Stimulated activated CD4-positive, alpha-beta T cell treated with anti-CD3 and anti-CD28 coated beads, TNF-alpha, amount 100 ng/mL, for 1 hour (primary cell): ENCODE results near the gene PRC1.
A peak's percentile ranks its signal among the peaks of the same experiment; 100 is the strongest.

Experiments used
- DNase-seq, 3 donors: peaks; one replicate each; pipeline ENCODE4 v3.0.0-alpha.2; 2020; ENCODE audit warnings: low read depth in 3 of 3, low spot score in 1 of 3

The PRC1 gene

DNA sequence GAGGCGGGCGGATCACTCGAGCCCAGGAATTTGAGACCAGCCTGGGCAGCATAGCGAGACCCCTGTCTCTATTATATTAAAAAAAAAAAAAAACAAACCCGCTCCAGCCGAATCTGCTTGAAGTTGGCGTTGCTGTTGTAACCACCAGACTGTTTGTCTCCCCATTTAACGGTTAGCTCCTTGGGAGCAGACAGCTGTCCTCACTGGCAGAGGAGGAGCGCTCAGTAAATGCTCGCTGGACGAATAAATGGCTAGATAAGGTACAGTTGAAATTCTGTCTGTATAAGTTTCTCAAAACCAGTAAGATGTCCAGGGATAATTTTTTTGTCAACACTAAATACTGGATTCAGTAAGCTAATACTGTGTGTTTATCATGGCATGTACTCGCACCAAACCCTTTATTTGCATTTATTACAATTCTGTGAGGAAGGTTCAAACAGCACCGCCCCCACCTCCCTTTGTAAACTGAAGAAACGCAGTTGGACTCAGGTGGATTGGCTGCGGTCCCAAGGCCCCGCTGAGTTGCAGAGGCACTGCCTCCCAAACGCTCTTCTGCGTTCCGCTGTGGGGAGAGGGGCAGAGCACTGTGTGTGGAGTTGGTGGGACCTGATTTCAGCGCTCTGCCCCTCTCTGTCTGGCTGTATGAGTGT is 38.6 kb downstream of the PRC1 start:
- DNase-seq = no peak

DNA sequence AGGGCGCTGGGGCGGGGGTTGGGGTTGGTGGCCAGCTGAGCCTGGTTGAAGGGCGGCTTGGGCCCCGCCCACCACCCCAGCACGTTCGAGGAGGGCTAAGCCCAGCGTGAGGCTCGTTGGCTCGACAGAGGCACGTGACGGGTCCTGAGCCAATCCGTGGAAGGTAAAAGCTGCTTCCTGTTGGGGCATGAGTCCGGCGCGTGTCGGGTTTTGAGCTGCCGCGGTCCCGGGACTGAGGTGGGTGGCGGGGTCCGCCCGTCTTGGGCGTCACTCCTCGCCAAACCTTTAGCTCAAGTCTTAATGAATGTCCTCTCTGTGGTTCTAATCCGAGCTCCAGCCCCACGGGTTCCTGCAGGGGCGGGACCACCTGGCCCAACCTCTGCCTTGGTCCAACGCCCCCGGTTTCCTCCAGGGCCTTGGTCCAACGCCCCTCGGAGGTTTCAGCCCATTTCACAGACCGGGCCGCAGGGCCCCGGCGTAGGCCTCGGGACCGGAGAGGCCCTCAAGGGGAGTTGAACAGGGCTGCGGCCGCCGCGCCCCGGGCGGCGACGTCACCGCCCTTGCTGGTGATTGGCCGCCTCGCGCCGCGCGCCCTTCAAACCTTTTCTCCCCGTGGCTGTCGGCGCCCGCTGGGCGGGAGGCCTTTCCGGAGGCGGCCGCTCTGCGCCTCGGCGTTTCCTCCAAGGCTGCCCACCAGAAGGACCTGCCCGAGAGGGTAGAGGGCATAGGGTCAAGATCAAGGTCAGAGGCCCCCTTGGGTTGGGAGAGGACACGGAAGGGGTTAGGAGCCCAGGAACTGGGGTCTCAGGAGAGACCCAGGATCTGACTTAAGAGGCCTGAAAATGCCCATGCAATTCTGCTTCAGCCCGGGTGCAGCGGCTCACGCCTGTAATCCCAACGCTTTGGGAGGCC is 39.4 kb downstream of the PRC1 start, which contains the start of gene RCCD1:
TSS of gene RCCD1 (plus strand) at position 173 of the 912 bp plus-strand sequence. CDS start 1,851 bp downstream, outside the sequence.
- DNase-seq = peak; percentile 65 to 74 (median 69)

DNA sequence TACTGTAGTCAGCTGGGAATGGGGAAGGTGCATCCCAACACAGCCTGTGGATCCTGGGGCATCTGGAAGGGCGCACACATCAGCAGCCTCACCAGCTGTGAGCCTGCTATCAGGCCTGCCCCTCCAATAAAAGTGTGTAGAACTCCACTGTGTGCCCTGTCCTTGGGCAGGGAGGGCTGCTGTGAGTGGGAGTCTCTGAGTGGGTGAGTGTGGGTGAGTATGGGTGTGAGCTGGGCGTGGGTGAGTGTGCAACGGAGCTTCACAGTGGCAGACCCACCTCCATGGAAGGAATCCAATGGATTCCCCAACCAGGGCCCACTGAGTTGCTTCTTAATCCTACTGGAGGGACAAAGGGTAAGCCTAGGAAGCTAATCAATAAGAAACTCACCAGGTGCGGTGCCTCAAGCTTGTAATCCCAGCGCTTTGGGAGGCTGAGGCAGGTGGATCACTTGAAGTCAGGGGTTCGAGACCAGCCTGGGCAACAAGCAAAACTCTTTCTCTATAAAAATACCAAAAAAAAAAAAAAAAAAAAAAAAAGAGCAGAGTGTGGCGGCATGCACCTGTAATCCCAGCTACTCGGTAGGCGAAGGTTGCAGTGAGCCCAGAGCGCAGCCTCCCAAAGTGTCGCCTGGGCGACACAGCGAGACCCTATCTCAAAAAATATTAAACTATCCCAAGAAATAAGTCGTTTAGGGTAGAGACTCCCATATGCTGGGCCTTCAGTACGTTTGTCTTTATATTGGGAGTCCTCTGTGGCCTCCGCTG is 40.2 kb downstream of the PRC1 start:
- DNase-seq = no peak

DNA sequence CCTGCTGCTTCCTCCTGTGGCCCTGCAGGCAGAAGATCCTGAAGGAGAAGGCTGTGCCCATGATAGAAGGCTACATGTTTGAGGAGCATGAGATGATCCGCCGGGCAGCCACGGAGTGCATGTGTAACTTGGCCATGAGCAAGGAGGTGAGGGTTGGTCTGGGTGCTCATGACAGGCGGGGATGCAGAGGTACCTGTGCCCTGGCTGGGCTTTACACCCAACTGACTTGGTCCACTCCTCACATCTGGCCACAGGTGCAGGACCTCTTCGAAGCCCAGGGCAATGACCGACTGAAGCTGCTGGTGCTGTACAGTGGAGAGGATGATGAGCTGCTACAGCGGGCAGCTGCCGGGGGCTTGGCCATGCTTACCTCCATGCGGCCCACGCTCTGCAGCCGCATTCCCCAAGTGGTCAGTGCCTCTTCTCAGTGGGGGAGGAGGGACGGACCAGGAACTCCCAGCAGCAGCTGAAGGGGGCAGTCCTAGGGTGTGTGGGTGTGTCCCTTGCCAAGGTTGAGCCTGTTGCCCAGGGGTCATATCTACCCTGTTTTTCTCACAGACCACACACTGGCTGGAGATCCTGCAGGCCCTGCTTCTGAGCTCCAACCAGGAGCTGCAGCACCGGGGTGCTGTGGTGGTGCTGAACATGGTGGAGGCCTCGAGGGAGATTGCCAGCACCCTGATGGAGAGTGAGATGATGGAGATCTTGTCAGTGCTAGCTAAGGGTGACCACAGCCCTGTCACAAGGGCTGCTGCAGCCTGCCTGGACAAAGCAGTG is 41.2 kb downstream of the PRC1 start:
- no peak for DNase-seq

- no peak for DNase-seq
These were observed 43.7 kb downstream of the PRC1 start for GRCh38 chr15:90950676-90951075.

- DNase-seq = no peak
These were observed 44.2 kb downstream of the PRC1 start for GRCh38 chr15:90949979-90950675.

DNA sequence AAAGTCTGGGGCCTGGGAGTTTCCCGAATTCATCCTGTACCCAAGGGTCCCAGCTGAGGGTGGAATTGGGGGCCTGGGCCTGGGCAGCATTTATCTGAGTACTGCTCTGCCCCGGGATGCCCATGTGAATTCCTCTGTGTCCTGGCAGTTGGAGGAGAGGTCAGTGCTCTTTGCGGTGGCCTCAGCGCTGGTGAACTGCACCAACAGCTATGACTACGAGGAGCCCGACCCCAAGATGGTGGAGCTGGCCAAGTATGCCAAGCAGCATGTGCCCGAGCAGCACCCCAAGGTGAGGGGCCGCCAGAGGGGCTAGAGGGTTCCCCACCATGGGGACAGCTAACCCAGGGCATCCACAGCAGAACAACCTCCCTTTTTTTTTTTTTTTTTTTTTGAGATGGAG is 45.8 kb downstream of the PRC1 start:
- DNase-seq = no peak

GRCh38 chr15:90947577-90948357 is 46.6 kb downstream of the PRC1 start:
- DNase-seq = no peak

DNA sequence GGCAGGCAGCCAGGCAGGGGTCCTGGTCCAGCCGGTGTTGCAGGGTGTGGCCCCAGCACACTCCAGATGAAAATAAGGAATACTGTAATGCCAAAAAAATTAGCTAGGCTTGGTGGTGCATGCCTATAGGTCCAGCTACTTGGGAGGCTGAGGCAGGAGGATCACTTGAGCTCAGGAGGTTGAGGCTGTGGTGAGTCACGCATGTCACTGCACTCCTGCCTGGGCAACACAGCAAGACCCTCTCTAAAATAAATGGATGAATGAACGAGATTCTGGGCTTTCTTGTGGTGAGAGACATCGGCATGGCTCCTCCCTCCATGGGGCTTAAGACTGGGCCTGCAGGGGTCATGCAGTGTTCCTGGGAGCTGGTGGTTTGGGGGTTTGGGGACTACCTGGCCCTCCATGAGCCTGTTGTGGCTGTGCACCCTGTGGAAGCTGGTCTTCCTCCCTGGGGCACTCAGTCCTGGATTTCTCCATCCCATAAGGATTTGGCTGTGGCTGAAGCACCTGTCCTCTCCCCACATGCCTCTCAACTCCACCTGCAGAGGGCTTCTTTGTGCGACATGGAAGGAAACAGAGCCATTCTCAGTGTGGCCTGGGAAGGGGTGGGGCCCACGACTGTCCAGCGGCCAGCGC is 47.3 kb downstream of the PRC1 start:
- no peak for DNase-seq

- DNase-seq = no peak
These were observed 47.8 kb downstream of the PRC1 start for GRCh38 chr15:90946538-90946937.

- no peak for DNase-seq
These were observed 49.2 kb downstream of the PRC1 start for GRCh38 chr15:90945091-90945490.

DNA sequence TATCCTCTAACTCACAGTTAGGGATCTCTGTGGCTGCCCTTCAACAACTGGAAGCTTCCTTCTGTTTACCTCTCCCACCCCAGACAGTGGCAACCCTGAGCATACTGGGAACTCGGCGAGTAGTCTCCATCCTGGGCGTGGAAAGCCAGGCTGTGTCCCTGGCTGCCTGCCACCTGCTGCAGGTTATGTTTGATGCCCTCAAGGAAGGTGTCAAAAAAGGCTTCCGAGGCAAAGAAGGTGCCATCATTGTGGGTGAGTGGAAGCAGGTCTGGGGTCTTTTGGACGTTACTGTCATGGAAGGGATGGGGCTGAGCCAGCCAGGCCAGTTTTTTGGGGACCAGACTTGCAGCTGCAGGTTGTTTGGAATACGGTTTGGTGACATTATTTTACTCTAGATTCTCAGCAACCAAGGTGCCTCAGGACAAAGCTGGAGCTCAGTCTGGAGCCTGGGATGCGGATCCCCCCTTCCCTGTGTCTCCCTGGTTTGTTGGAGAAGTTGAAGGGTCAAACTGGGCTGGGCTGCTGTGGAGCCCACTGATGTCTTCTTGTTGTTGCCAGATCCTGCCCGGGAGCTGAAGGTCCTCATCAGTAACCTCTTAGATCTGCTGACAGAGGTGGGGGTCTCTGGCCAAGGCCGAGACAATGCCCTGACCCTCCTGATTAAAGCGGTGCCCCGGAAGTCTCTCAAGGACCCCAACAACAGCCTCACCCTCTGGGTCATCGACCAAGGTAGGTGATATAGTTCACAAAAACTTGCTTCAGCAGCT is 51.8 kb downstream of the PRC1 start:
- DNase-seq = no peak

GRCh38 chr15:90941038-90941437 is 53.3 kb downstream of the PRC1 start:
- no peak for DNase-seq

DNA sequence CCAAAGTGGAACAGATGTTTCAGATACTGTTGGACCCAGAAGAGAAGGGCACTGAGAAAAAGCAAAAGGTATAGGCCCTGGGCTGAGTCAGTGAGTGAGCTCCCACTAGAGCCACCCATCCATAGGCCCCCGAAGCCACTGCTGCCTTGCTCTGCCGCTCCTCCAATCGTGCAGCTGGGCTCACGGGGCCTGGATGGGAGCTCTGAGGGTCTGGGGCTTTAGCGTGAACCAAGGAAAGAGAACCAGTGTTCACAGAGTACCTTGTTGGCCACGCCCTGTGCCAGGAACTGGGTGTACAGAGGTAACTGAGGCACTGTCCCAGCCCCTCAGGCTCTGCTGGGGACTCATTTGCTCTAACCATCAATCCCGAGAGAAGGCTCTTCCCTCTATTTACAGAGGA is 54.6 kb downstream of the PRC1 start:
- no peak for DNase-seq

DNA sequence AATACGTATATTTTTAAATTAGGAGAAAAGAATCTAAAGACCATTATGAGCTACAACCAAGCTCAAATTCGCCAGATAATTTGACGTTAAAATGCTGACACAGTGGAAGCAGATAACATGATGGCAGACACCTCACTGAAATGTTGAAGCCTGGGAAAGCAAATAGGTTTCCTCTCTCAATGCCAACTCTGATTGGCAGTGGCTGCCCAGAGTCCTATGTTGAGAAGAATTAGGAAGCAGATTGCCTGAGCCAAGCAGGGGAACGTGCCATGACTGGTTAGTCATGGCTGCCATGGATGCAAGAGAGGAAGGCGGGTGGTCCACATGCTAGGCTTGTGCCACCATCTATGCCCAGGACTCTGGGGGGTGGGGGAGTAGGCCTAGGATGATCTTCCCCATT is 56.1 kb downstream of the PRC1 start:
- no peak for DNase-seq

- no peak for DNase-seq
These were observed 57.5 kb downstream of the PRC1 start for GRCh38 chr15:90936823-90937222.

DNA sequence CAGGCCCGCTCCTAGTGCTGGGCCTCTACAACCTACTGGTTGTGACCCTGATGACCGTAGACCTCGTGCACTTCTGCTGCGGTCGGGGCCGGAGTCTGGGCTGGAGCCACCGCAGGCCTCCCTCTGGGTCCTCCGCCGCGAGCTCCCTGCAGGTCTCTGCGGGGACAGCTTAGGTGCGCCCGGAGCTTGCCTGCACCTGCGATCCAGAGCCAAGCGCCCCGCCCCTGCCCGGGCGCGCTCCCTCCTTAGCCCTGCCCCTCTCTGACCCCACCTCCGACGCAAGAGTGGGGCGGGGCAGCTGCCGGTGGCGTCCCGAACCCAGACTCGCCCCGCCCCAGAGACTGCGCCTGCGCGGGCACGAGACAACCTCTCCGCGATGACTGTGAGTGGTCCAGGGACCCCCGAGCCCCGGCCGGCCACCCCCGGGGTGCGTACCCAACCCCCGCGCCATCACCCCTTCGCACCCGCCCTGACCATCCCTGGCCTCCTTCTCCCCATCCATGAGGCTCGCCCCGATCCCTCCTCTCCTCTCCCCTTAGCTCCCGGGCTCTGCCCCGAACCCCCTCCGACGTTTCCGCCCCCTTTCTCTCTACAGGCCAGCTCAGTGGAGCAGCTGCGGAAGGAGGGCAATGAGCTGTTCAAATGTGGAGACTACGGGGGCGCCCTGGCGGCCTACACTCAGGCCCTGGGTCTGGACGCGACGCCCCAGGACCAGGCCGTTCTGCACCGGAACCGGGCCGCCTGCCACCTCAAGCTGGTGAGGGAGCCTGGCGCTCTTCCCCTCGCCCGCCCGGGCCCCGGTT is 59.2 kb downstream of the PRC1 start, which contains the start of gene UNC45A:
TSS of gene UNC45A (plus strand) at position 337 of the 803 bp plus-strand sequence. CDS start at position 377, 40 bp downstream.
- DNase-seq = peak; percentile 89 to 97 (median 93)
